HL-60 (cell line): Measurements from ENCODE around the gene MACROD2.

Source experiments
- CTCF ChIP-seq: IDR thresholded peaks from one replicate; pipeline ENCODE4 v1.5.1; 2011; ENCODE audit warnings: low read length, control low read depth, inconsistent platforms; ENCODE audit not compliant: insufficient read depth
- GABPA ChIP-seq: IDR thresholded peaks from 2 replicates; pipeline ENCODE4 v1.6.1; 2012; ENCODE audit warnings: low read depth
- POLR2AphosphoS5 ChIP-seq: IDR thresholded peaks from 2 replicates; pipeline ENCODE4 v1.6.1; 2012; ENCODE audit warnings: low read depth
- REST ChIP-seq: IDR thresholded peaks from 2 replicates; pipeline ENCODE4 v1.6.1; 2012; ENCODE audit warnings: low read depth; ENCODE audit not compliant: insufficient replicate concordance

GRCh38 chr20:15637546-15637945 lies 1642.2 kb downstream of the MACROD2 start:
- TF ChIP-seq CTCF (no peak), GABPA (no peak), POLR2AphosphoS5 (no peak), REST (no peak)
